ENCODE data around the gene ENPP3. TPM values are rescaled to one million over a fixed set of nuclear protein-coding genes. Genes with fewer than 3 reads are reported as not detected.

ENPP3 gene
- total RNA-seq, 2 donors from 2014 or later, result 0.19 to 0.45 TPM

GRCh38 chr6:131765804-131766135 lies 128.7 kb downstream of the ENPP3 start:
- Mint-ChIP-seq H3K4me3 (no peak overlapping the region), H3K4me1 (no peaks in the 10 kb centered on the region), H3K36me3 (ENCODE audit: low read depth) (no peaks in the 10 kb centered on the region), H3K9me3 (no peaks in the 10 kb centered on the region), H3K27ac (no peak overlapping the region), H3K27me3 (peaks cover 20% of the 10 kb centered on the region)
- no peak for ATAC-seq (replicated peaks)

GRCh38 chr6:131766631-131767030 lies 129.5 kb downstream of the ENPP3 start:
- Mint-ChIP-seq H3K9me3 (no peaks in the 10 kb centered on the region), H3K4me1 (no peaks in the 10 kb centered on the region), H3K4me3 (no peak overlapping the region), H3K27ac (no peak overlapping the region), H3K27me3 (peaks cover 23% of the 10 kb centered on the region), H3K36me3 (ENCODE audit: low read depth) (no peaks in the 10 kb centered on the region)
- ATAC-seq (replicated peaks), result no peak

- Mint-ChIP-seq H3K27ac (no peak overlapping the region), H3K27me3 (peaks cover 27% of the 10 kb centered on the region), H3K4me3 (no peak overlapping the region), H3K36me3 (ENCODE audit: low read depth) (no peaks in the 10 kb centered on the region), H3K9me3 (no peaks in the 10 kb centered on the region), H3K4me1 (no peaks in the 10 kb centered on the region)
- ATAC-seq (replicated peaks), result no peak
These were observed 131.9 kb downstream of the ENPP3 start for GRCh38 chr6:131768964-131769363.

- H3K4me1 Mint-ChIP-seq, result no peaks in the 10 kb centered on the region
- H3K27me3 Mint-ChIP-seq, result peaks cover 28% of the 10 kb centered on the region
- H3K36me3 Mint-ChIP-seq (ENCODE audit: low read depth), result no peaks in the 10 kb centered on the region
- H3K4me3 Mint-ChIP-seq, result no peak overlapping the region
- H3K9me3 Mint-ChIP-seq, result no peaks in the 10 kb centered on the region
- ATAC-seq (replicated peaks), result no peak
- no peak overlapping the region for H3K27ac Mint-ChIP-seq
These were observed 132.5 kb downstream of the ENPP3 start for GRCh38 chr6:131769385-131770141.

- Mint-ChIP-seq H3K27ac (no peak overlapping the region), H3K4me1 (no peaks in the 10 kb centered on the region), H3K36me3 (ENCODE audit: low read depth) (no peaks in the 10 kb centered on the region), H3K9me3 (no peaks in the 10 kb centered on the region), H3K27me3 (peaks cover 28% of the 10 kb centered on the region), H3K4me3 (no peak overlapping the region)
- ATAC-seq (replicated peaks), result no peak
These were observed 133.7 kb downstream of the ENPP3 start for GRCh38 chr6:131770776-131771175.

GRCh38 chr6:131773284-131773950 lies 136.3 kb downstream of the ENPP3 start:
- H3K4me1 Mint-ChIP-seq, result no peaks in the 10 kb centered on the region
- no peak overlapping the region for H3K4me3 Mint-ChIP-seq
- no peaks in the 10 kb centered on the region for H3K36me3 Mint-ChIP-seq (ENCODE audit: low read depth)
- peaks cover 26% of the 10 kb centered on the region for H3K27me3 Mint-ChIP-seq
- H3K27ac Mint-ChIP-seq, result no peak overlapping the region
- no peak for ATAC-seq (replicated peaks)
- no peaks in the 10 kb centered on the region for H3K9me3 Mint-ChIP-seq

GRCh38 chr6:131775886-131776285 lies 138.8 kb downstream of the ENPP3 start:
- Mint-ChIP-seq H3K4me3 (no peak overlapping the region), H3K27ac (no peak overlapping the region), H3K36me3 (ENCODE audit: low read depth) (no peaks in the 10 kb centered on the region), H3K9me3 (no peaks in the 10 kb centered on the region), H3K4me1 (no peaks in the 10 kb centered on the region), H3K27me3 (peaks cover 18% of the 10 kb centered on the region)
- ATAC-seq (replicated peaks), result no peak

GRCh38 chr6:131776985-131777384 lies 139.9 kb downstream of the ENPP3 start:
- no peak overlapping the region for H3K27ac Mint-ChIP-seq
- no peaks in the 10 kb centered on the region for H3K9me3 Mint-ChIP-seq
- H3K36me3 Mint-ChIP-seq (ENCODE audit: low read depth), result no peaks in the 10 kb centered on the region
- H3K27me3 Mint-ChIP-seq, result peaks cover 19% of the 10 kb centered on the region
- ATAC-seq (replicated peaks), result no peak
- H3K4me1 Mint-ChIP-seq, result no peaks in the 10 kb centered on the region
- H3K4me3 Mint-ChIP-seq, result no peak overlapping the region

- no peak overlapping the region for H3K4me3 Mint-ChIP-seq
- no peak for ATAC-seq (replicated peaks)
- H3K36me3 Mint-ChIP-seq (ENCODE audit: low read depth), result no peaks in the 10 kb centered on the region
- no peaks in the 10 kb centered on the region for H3K9me3 Mint-ChIP-seq
- H3K27ac Mint-ChIP-seq, result no peak overlapping the region
- peaks cover 15% of the 10 kb centered on the region for H3K27me3 Mint-ChIP-seq
- H3K4me1 Mint-ChIP-seq, result no peaks in the 10 kb centered on the region
These were observed 141.1 kb downstream of the ENPP3 start for GRCh38 chr6:131778169-131778568.

- peaks cover 15% of the 10 kb centered on the region for H3K27me3 Mint-ChIP-seq
- H3K27ac Mint-ChIP-seq, result no peak overlapping the region
- no peak overlapping the region for H3K4me3 Mint-ChIP-seq
- no peaks in the 10 kb centered on the region for H3K4me1 Mint-ChIP-seq
- no peaks in the 10 kb centered on the region for H3K36me3 Mint-ChIP-seq (ENCODE audit: low read depth)
- ATAC-seq (replicated peaks), result no peak
- H3K9me3 Mint-ChIP-seq, result no peaks in the 10 kb centered on the region
These were observed 142.2 kb downstream of the ENPP3 start for GRCh38 chr6:131779304-131779703.

- H3K36me3 Mint-ChIP-seq (ENCODE audit: low read depth), result no peaks in the 10 kb centered on the region
- ATAC-seq (replicated peaks), result no peak
- H3K27ac Mint-ChIP-seq, result no peak overlapping the region
- no peak overlapping the region for H3K4me3 Mint-ChIP-seq
- no peaks in the 10 kb centered on the region for H3K9me3 Mint-ChIP-seq
- H3K27me3 Mint-ChIP-seq, result peaks cover 14% of the 10 kb centered on the region
- no peaks in the 10 kb centered on the region for H3K4me1 Mint-ChIP-seq
These were observed 143.5 kb downstream of the ENPP3 start for GRCh38 chr6:131780600-131780999.

GRCh38 chr6:131781687-131782086 lies 144.6 kb downstream of the ENPP3 start:
- Mint-ChIP-seq H3K27me3 (peaks cover 14% of the 10 kb centered on the region), H3K36me3 (ENCODE audit: low read depth) (no peaks in the 10 kb centered on the region), H3K9me3 (no peaks in the 10 kb centered on the region), H3K27ac (no peak overlapping the region), H3K4me1 (no peaks in the 10 kb centered on the region), H3K4me3 (no peak overlapping the region)
- no peak for ATAC-seq (replicated peaks)

GRCh38 chr6:131782764-131783163 lies 145.7 kb downstream of the ENPP3 start:
- H3K4me3 Mint-ChIP-seq, result no peak overlapping the region
- H3K36me3 Mint-ChIP-seq (ENCODE audit: low read depth), result no peaks in the 10 kb centered on the region
- H3K27ac Mint-ChIP-seq, result no peak overlapping the region
- no peak for ATAC-seq (replicated peaks)
- H3K27me3 Mint-ChIP-seq, result peaks cover 14% of the 10 kb centered on the region
- H3K4me1 Mint-ChIP-seq, result no peaks in the 10 kb centered on the region
- no peaks in the 10 kb centered on the region for H3K9me3 Mint-ChIP-seq

GRCh38 chr6:131784561-131784960 lies 147.5 kb downstream of the ENPP3 start:
- no peaks in the 10 kb centered on the region for H3K9me3 Mint-ChIP-seq
- H3K4me3 Mint-ChIP-seq, result no peak overlapping the region
- peaks cover 11% of the 10 kb centered on the region for H3K27me3 Mint-ChIP-seq
- peaks cover 7% of the 10 kb centered on the region for H3K4me1 Mint-ChIP-seq
- H3K36me3 Mint-ChIP-seq (ENCODE audit: low read depth), result no peaks in the 10 kb centered on the region
- no peak overlapping the region for H3K27ac Mint-ChIP-seq
- ATAC-seq (replicated peaks), result no peak

GRCh38 chr6:131787079-131787478 lies 150.0 kb downstream of the ENPP3 start:
- Mint-ChIP-seq H3K27ac (no peak overlapping the region), H3K36me3 (ENCODE audit: low read depth) (no peaks in the 10 kb centered on the region), H3K9me3 (no peaks in the 10 kb centered on the region), H3K4me1 (peaks cover 11% of the 10 kb centered on the region), H3K4me3 (no peak overlapping the region), H3K27me3 (peaks cover 4% of the 10 kb centered on the region)
- no peak for ATAC-seq (replicated peaks)

All from activated T-helper 17 cell treated with anti-CD3 and anti-CD28 coated beads, Interleukin-2, amount 50 U/mL, for 72 hours (primary cell).